NT2/D1 (cell line): ENCODE measurements around the gene ATN1.

Experiments used
- SUZ12 ChIP-seq: IDR thresholded peaks from 2 replicates; pipeline ENCODE4 v1.6.1; 2011; ENCODE audit not compliant: insufficient read length, insufficient read depth; ENCODE audit errors: extremely low read depth
- YY1 ChIP-seq: IDR thresholded peaks from 2 replicates; pipeline ENCODE4 v1.6.1; 2011; ENCODE audit not compliant: insufficient read length, insufficient read depth

GRCh38 chr12:6980075-6980474 is 52.3 kb downstream of the ATN1 start:
- TF ChIP-seq YY1 (no peak), SUZ12 (no peak)
